Stimulated activated CD4-positive, alpha-beta T cell treated with anti-CD3 and anti-CD28 coated beads, Interleukin-12 subunit alpha, Interleukin-12 subunit beta, amount 100 ng/mL, for 4 hours (primary cell): ENCODE measurements around the gene HS6ST3.
"Not testable (repeated sequence)": the region's sequence is repeated elsewhere in the genome, so short reads cannot be mapped to it uniquely, and the experiment has no call there.

Source experiments
- DNase-seq: peaks from one replicate; pipeline ENCODE4 v3.0.0-alpha.2; 2020

The HS6ST3 gene

GRCh38 chr13:96089749-96090239 lies at the start of gene HS6ST3:
HS6ST3 (plus strand) TSS chr13:96090107.
- no peak for DNase-seq

DNA sequence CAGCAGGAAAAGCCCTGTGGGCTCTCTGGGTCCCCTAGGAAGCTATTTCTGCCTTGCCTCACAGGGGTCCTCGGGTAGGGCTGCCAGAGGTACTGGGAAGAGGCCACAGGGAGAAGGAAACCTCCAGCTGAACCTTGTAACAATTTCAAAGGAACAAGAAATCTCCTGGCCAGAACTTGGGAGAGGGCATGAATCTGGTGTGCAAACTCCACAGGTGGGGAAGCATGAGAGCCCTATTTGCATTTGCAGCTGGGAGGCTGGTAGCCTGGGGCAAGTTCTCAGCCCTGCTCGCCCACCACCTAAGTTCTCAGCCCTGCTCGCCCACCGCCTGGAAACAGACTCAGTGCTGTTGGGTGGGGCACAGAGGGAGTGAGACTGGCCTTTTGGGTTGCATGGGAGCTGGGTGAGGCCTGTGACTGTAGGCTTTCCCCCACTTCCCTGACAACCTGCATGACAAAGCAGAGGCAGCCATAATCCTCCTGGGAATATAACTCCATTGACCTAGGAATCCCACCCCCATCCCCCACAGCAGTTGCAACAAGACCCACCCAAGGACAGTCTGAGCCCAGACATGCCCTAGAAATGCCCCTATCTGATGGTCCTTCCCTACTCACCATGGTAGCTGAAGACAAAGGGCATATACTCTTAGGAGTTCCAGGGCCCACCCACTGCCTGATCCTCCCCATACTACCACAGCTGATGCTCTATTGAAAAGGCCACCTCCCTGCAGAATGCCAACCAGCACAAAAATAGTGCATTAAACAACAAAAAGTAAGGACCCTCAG lies 48.4 kb upstream of the HS6ST3 start:
- DNase-seq = no peak

DNA sequence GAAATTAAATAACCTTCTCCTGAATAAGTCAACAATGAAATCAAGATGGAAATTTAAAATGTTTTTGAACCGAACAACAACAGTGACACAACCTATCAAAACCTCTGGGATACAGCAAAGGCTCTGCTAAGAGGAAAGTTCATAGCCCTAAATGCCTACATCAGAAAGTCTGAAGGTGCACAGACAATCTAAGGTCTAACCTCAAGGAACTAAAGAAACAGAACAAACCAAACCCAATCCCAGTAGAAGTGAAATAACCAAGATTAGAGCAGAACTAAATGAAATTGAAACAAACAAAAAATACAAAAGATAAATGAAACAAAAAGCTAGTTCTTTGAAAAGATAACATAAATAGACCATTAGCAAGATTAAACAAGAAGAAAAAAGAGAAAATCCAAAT lies 45.7 kb upstream of the HS6ST3 start:
- DNase-seq = no peak

- not testable (repeated sequence) for DNase-seq
These were observed 43.3 kb upstream of the HS6ST3 start for GRCh38 chr13:96046449-96047126.

- DNase-seq = not testable (repeated sequence)
These were observed 39.0 kb upstream of the HS6ST3 start for GRCh38 chr13:96050955-96051354.

- not testable (repeated sequence) for DNase-seq
These were observed 38.4 kb upstream of the HS6ST3 start for GRCh38 chr13:96051491-96051890.

DNA sequence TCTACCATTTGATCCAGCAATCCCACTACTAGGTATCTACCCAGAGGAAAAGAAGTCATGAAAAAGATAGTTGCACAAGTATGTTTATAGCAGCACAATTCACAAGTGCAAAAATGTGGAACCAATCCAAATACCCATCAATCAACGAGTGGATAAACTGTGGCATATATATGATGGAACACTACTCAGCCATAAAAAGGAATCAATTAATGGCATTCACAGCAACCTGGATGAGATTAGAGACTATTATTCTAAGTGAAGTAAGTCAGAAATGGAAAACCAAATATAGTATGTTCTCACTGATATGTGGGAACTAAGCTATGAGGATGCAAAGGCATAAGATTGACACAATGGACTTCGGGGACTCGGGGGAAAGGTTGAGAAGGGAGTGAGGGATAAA lies 38.0 kb upstream of the HS6ST3 start:
- DNase-seq = not testable (repeated sequence)

DNA sequence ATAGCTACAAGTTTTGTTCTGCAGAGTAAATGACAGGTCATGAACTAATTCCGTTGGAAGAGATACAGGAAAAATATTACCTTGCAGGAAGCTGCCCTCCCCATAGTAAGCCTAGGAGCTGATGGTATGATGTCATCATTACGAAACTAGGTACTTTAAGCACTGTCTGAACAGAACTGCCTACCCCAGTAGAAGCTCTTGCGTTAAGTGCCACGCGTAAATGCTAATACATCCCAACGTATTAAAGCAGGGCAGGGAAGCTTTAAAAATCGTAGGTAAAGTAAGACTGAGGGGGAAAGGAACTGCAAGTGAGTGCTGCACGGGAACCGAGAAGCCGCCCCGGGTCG lies 37.3 kb upstream of the HS6ST3 start:
- no peak for DNase-seq

DNA sequence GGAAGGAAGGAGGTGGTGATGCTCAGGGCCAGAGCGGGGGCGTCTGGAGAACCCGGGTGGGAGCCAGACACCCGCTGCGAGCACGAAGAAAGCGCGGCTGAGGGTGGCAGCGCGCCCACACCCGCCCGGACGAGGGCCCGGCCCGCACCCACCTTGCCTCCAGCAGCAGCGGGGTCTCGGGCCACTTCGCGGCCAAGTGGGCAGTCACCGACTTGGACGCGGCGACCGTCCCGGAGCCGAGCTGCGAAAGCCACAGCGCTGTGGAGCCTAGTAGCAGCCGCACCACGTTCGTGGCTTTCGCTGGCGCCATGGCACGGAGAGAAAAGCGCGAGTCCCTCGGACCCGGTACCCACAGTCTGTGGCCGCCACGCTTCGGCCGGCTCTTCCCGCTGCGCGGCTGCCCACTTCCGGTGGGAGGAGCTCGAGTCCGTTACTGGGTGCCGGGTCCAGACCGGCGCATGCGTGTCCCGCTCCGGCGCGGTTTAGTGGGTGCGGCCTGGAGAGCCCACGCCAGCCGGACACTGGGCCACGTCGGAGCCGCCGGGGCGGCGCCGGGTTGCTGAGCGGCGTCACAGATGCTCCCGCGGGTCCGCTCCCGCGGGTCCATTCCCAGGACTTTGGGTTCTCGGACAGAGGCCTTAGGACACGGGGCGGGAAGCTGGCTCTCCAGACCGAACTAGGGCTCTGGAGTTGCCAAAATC lies 36.8 kb upstream of the HS6ST3 start, which contains the start of gene UGGT2:
Gene UGGT2, minus strand, starts transcription at position 399 of the 701 bp plus-strand sequence. Its CDS starts 89 bp downstream, at position 310.
- DNase-seq = no peak

DNA sequence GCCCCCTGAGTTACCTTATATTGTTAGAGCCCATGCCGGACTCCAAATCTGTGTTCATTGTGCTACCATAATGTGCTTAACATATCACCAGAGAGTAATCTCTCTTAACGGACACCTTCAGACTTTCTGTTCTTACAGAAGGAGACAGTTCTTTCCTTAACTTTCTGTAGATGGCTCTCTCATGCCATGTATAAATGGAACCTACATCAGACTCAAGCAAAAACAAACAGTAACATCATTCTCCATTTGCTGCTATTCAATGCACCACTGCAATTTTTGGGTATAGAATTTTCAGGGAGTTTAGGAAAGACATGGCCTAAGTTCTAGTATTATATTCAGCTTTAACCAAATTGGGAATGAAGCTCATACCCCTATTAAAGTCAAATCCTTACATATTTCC lies 24.1 kb upstream of the HS6ST3 start:
- DNase-seq = no peak

DNA sequence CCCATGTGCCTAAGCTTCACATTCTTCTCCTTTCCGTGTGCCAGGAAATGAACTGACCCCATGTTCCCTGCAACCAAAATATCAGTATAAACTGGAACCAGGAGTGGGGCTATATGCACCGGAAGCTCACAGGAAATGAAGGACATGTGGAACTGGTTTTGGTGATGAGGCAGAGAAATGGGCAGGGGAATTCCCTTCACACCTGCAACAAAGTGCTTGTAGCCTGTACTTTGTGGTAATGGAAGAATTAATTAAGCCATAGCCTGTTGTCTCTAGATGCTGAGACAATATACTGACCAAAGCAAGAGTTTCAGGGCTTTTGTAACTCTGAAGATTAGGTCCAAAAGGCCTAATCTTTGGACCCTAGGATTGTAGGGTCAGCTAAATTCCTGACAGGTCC lies 21.2 kb upstream of the HS6ST3 start:
- DNase-seq = no peak

DNA sequence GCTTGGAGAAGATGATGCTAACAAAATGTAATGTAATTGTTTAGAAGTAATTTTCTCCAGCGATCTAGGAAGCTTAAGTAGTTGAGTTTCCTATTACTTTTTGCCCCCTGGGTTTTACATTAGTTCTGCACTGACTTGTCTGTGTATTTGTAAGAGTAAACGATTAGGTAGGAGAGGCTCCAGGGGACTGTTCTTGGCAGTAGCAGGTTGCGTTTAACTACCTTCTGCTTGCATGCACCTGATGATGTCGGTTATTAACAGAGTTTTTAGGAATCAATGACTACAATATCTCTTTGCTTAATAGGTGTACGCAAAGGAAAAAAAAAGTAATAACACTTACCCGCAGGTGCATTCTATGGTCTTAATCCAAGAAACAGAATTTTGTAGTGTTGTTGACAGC lies 18.4 kb upstream of the HS6ST3 start:
- no peak for DNase-seq

DNA sequence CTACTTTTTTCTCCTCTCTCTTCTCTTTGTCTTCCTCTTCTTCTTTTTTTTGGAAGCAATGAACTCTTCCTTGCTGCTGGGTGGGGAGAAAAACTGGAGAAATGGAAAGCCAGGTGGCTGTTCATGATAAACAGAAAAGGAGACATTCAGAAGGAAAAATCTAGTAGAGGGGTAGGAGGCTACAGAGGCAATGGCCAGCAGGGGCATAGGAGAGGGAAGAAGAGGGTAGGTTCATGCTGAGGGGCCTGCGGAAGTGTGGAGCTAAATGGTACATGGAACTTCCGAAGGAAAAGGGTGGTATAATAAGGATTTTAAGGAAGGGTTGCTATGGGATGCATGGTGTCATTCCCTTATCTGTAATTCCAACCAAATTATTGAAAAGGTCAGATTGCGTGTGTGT lies 17.5 kb upstream of the HS6ST3 start:
- DNase-seq = no peak

DNA sequence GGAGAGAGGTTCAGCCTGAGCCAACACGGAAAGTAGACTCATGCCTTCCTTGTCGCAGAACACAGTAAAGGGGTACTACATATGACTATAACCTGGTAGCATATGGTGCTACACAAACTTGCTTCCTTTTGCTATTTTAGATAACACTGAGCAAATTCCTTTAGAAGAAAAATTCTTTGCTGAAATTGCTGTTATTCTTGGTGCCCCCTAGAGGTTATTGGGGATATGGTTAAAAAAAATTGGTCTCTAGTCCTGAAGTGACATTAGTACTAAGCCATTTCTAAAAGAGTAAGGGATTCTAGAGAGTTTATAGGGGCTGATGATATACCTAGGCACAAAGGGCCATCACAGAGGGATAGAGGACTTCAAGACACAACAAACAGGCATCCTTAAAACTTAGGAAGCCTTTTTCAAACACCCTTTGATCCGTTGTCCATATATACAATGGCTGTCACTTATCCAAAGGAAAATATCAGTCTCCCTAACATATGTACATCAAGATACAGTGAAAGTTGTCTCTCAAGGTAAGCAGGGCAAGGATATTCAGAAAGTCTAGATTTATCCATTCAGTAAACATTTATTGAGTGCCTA lies 13.9 kb upstream of the HS6ST3 start:
- no peak for DNase-seq

DNA sequence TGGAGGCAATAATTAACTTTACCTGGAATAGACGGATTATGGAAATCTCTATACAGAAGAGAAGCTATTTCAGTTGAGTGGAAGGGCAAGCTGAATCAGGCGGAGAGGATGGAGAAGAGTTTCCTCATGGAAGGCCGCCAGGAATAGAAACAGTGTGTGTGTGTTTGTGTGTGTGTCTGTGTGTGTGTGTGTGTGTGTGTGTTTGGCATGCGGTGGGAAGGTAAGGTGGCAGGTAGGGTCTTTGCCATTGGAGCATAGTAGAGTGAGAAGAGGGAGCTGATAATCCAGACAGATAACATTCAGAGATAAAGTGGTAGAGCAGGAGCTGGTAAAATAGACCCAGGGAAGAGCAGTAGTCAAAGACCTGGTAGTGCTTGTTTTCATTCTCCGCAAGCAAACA lies 9.2 kb upstream of the HS6ST3 start:
- DNase-seq = no peak

DNA sequence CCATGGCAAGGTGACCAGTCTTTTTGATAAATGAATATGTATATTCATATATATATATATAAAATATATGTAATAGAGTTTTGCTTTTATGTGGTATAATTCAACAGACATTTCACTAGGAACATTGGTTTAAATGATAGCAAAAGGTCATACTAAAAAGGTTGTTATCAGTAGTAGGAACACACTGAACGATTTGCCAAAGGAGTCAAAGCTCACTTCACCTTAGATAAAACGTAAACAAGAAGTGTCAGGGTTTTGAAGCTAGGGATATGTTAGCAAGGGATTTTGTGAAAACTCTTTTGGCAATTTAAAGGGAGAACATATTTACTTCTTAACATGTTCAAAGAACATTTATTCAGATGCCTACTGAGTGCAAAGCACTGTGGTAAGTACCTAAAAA lies 8.0 kb upstream of the HS6ST3 start:
- DNase-seq = no peak

GRCh38 chr13:96082640-96083039 lies 7.3 kb upstream of the HS6ST3 start:
- no peak for DNase-seq

DNA sequence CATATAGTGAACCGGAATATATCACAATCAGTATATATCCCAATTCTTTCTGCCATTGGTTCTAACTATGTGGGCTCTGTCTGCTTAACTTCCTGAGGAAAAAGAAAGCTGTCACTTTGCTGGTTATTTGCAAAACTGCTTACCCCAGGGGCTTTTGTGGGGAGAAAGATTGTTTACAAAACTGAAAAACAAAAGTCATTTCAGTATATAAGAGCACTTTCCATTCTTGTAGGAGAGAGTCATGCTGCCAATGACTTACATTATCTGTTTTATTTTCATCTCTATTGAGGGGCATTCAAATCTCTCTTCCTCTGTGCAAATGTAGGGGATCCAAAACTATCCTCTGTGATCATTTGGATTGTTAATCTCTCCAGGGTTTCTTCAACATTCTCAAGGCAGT lies 3.2 kb upstream of the HS6ST3 start:
- DNase-seq = no peak

- DNase-seq = no peak
These were observed 768 bp upstream of the HS6ST3 start for GRCh38 chr13:96089139-96089538.

DNA sequence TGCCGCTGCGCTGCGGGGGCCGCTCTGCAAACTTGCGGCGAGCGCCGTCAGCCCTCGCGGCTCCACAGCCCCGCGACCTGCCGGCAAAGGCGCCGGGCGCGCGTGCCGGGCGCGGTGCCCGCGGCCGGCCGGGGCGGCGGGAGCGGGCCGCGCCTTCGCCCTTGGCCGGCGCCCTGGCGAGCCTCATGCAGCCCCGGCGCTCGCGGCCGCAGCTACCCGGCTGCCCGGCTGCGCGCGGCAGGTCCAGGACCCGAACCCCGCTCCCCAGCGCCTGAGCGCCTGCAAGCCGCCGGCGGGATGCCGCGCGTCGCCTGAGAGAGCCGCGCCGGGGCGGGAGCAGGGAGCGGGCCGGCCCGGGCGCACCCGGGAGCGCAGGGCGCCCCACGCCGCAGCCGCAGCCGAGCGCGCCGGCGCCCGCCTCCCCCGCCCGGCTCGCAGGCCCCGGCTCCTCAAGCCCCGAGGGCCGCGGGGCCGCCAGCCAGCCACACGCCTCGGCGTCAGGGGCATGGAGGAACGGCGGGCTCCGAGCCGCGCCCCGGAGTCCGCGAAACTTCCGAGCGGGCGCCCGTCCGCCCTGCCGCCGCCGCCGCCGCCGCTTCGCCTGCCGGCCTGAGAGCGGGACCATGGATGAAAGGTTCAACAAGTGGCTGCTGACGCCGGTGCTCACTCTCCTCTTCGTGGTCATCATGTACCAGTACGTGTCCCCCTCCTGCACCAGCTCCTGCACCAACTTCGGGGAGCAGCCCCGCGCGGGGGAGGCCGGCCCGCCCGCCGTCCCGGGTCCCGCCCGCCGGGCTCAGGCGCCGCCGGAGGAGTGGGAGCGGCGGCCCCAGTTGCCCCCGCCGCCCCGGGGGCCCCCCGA lies 564 bp downstream of the HS6ST3 start:
- DNase-seq = no peak

DNA sequence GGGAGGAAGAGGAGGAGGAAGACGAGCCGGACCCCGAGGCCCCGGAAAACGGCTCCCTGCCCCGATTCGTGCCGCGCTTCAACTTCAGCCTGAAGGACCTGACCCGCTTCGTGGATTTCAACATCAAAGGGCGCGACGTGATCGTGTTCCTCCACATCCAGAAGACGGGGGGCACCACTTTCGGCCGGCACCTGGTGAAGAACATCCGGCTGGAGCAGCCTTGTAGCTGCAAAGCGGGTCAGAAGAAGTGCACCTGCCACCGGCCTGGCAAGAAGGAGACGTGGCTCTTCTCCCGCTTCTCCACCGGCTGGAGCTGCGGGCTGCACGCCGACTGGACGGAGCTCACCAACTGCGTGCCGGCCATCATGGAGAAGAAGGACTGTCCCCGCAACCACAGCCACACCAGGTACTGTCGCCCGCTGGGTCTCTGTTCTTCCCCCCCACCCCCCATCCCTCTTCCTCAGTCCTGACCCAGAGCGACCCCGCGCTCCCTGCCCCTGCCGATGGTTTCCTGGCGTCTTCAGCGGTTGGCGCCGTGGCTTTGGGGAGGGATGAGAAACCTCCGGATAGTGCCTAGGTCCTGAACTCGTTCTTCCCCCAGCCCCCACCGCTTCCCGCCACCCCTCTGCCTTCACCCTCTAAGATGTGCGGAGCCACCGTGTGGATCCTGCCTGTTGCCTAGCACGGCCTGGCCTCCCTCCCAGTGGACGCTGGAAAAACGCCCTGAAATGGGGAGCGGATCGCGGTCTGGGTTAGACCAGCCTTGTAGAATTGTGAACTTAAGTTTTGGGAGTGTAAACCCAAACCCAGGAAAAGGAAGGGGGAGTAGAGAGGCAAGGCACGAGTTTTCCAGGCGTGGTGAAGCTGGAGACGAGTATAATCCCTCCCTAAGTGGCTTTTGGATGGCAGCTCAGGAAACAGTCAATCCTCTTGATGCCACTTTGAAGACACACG lies 1.5 kb downstream of the HS6ST3 start:
- DNase-seq = no peak
